Activated T-cell treated with anti-CD3 and anti-CD28 coated beads, Interleukin-2, amount 50 U/mL, for 48 hours (primary cell): Measurements from ENCODE around the gene LAMTOR4.

Experiments used
- DNase-seq, 2 experiments: peaks; one replicate each; pipeline ENCODE4 v3.0.0-alpha.2; 2020

LAMTOR4 gene

GRCh38 chr7:100148559-100149328, at the start of gene LAMTOR4:
Gene LAMTOR4, plus strand, starts transcription at chr7:100148918. Its CDS starts 55 bp downstream, at chr7:100148973.
- peak; percentile 97 to 98 for DNase-seq

- no peak for DNase-seq
Observed at GRCh38 chr7:100099452-100099851, 49.3 kb upstream of the LAMTOR4 start.

- peak; percentile 90 to 91 for DNase-seq
Observed at GRCh38 chr7:100100420-100101015, 48.2 kb upstream of the LAMTOR4 start.

- peak; percentile 97 to 99 for DNase-seq
Observed at GRCh38 chr7:100101016-100101862, 47.5 kb upstream of the LAMTOR4 start, which contains the start of the genes AP4M1 and MCM7. Gene AP4M1, plus strand, starts transcription at chr7:100101643. Its CDS starts 72 bp downstream, at chr7:100101715. Gene MCM7, minus strand, starts transcription at chr7:100101397. Its CDS starts 103 bp downstream, at chr7:100101294.

GRCh38 chr7:100102950-100103840, 45.5 kb upstream of the LAMTOR4 start:
- DNase-seq, result no peak

- no peak for DNase-seq
Observed at GRCh38 chr7:100105534-100105933, 43.2 kb upstream of the LAMTOR4 start.

GRCh38 chr7:100106633-100107032, 42.1 kb upstream of the LAMTOR4 start:
- no peak for DNase-seq

GRCh38 chr7:100107125-100107737, 41.5 kb upstream of the LAMTOR4 start:
- DNase-seq, result no peak

GRCh38 chr7:100107890-100108289, 40.8 kb upstream of the LAMTOR4 start:
- DNase-seq, result no peak

GRCh38 chr7:100109521-100110163, 39.1 kb upstream of the LAMTOR4 start:
- DNase-seq, result no peak

GRCh38 chr7:100111156-100111555, 37.6 kb upstream of the LAMTOR4 start:
- DNase-seq, result no peak

GRCh38 chr7:100111914-100112313, 36.8 kb upstream of the LAMTOR4 start:
- DNase-seq, result no peak

GRCh38 chr7:100115026-100115425, 33.7 kb upstream of the LAMTOR4 start:
- DNase-seq, result no peak

GRCh38 chr7:100118388-100119071, 30.2 kb upstream of the LAMTOR4 start:
- DNase-seq, result no peak

GRCh38 chr7:100119072-100119969, 29.4 kb upstream of the LAMTOR4 start, which contains the start of the genes CNPY4 and TAF6:
Gene CNPY4, plus strand, starts transcription at chr7:100119634. Its CDS starts 111 bp downstream, at chr7:100119745.
Gene TAF6, minus strand, starts transcription at chr7:100119358. Its CDS starts 5,149 bp downstream, at chr7:100114209.
- DNase-seq, result peak; percentile 96

- peak; percentile 84 to 85 for DNase-seq
Observed at GRCh38 chr7:100119970-100120732, 28.6 kb upstream of the LAMTOR4 start.

GRCh38 chr7:100120733-100121036, 28.0 kb upstream of the LAMTOR4 start:
- DNase-seq, result no peak

GRCh38 chr7:100122067-100122466, 26.7 kb upstream of the LAMTOR4 start:
- DNase-seq, result no peak

- DNase-seq, result no peak
Observed at GRCh38 chr7:100122568-100122967, 26.1 kb upstream of the LAMTOR4 start.
